HuH-7.5 (cell line): Measurements from ENCODE around the gene RTEL1.
"Not testable (repeated sequence)": the region's sequence is repeated elsewhere in the genome, so short reads cannot be mapped to it uniquely, and the experiment has no call there.

Experiments
- DNase-seq: peaks from one replicate; pipeline ENCODE4 v3.0.0; 2011; ENCODE audit warnings: low spot score

RTEL1 gene

GRCh38 chr20:63671695-63672094 is 13.6 kb downstream of the RTEL1 start:
- DNase-seq: not testable (repeated sequence)

- no peak for DNase-seq
Measured at GRCh38 chr20:63672666-63673065, 14.6 kb downstream of the RTEL1 start.

GRCh38 chr20:63673951-63674350 is 15.8 kb downstream of the RTEL1 start:
- DNase-seq: no peak

GRCh38 chr20:63675681-63676368 is 17.7 kb downstream of the RTEL1 start:
- DNase-seq: no peak

- DNase-seq: no peak
Measured at GRCh38 chr20:63678071-63678470, 20.0 kb downstream of the RTEL1 start.

GRCh38 chr20:63678667-63679465 is 20.8 kb downstream of the RTEL1 start:
- no peak for DNase-seq

- DNase-seq: no peak
Measured at GRCh38 chr20:63679799-63680305, 21.7 kb downstream of the RTEL1 start.

GRCh38 chr20:63680427-63680826 is 22.3 kb downstream of the RTEL1 start:
- no peak for DNase-seq

- DNase-seq: no peak
Measured at GRCh38 chr20:63680857-63681608, 22.9 kb downstream of the RTEL1 start.

- no peak for DNase-seq
Measured at GRCh38 chr20:63681609-63682142, 23.6 kb downstream of the RTEL1 start.

GRCh38 chr20:63682384-63683139 is 24.4 kb downstream of the RTEL1 start:
- no peak for DNase-seq

- no peak for DNase-seq
Measured at GRCh38 chr20:63685269-63686026, 27.3 kb downstream of the RTEL1 start.

- DNase-seq: no peak
Measured at GRCh38 chr20:63686094-63686491, 28.0 kb downstream of the RTEL1 start.

GRCh38 chr20:63686492-63687321 is 28.6 kb downstream of the RTEL1 start:
- no peak for DNase-seq

- no peak for DNase-seq
Measured at GRCh38 chr20:63687419-63688178, 29.5 kb downstream of the RTEL1 start.

- DNase-seq: no peak
Measured at GRCh38 chr20:63688228-63689045, 30.3 kb downstream of the RTEL1 start.

GRCh38 chr20:63689046-63690002 is 31.2 kb downstream of the RTEL1 start:
- DNase-seq: no peak
